Uterus (tissue), 2 donors: ENCODE measurements around the gene RAB26.
"Not testable (repeated sequence)": the region's sequence is repeated elsewhere in the genome, so short reads cannot be mapped to it uniquely, and the experiment has no call there.

Experiments
- CTCF ChIP-seq, 4 experiments: fragments of 200-600 bp in 2 of 4; fragments of 450-650 bp in 2 of 4; sonication (generic) in 2 of 4; IDR thresholded peaks; one replicate each; pipeline ENCODE4 v1.5.1; 2016 to 2019; ENCODE audit warnings: antibody characterized with exemption in 4 of 4, mild to moderate bottlenecking in 2 of 4, moderate library complexity in 1 of 4
- POLR2A ChIP-seq, 2 donors: fragments of 450-650 bp; IDR thresholded peaks; one replicate each; pipeline ENCODE4 v1.6.1; 2016; ENCODE audit warnings: antibody characterized with exemption in 2 of 2, mild to moderate bottlenecking in 1 of 2, moderate library complexity in 1 of 2

DNA sequence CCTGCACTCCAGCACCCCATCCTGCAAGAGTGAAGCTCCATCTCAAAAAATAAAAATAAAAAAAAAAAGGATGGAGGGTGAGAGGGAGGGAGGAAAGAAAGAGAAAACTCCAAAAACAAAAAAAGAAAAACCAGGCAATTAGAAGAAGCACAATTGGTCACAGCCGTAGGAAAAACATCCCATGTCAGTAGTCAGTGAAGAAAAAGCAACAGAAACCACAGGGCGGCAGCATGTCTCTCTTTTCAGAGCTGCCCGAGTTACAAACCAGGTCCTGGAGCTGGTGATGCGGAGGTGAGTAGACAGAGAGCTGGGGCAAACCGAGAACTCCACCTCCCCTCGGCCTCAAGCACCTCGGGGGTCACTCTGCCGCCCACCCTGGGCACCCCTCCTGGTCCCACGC lies 27.1 kb upstream of the RAB26 start:
- peak; percentile 37 to 70 (median 58) for TF ChIP-seq CTCF (IDR thresholded peaks at IDR 0.05)
- TF ChIP-seq POLR2A (IDR thresholded peaks at IDR 0.05) = not testable (repeated sequence)
